Measurements from ENCODE around the gene CLEC4E. TPM values are rescaled to one million over a fixed set of nuclear protein-coding genes. Genes with fewer than 3 reads are reported as not detected.

Gene CLEC4E
- total and polyA plus RNA-seq, 2 of the 4 experiments (the other 2 are of a cell fraction) = not detected

DNA sequence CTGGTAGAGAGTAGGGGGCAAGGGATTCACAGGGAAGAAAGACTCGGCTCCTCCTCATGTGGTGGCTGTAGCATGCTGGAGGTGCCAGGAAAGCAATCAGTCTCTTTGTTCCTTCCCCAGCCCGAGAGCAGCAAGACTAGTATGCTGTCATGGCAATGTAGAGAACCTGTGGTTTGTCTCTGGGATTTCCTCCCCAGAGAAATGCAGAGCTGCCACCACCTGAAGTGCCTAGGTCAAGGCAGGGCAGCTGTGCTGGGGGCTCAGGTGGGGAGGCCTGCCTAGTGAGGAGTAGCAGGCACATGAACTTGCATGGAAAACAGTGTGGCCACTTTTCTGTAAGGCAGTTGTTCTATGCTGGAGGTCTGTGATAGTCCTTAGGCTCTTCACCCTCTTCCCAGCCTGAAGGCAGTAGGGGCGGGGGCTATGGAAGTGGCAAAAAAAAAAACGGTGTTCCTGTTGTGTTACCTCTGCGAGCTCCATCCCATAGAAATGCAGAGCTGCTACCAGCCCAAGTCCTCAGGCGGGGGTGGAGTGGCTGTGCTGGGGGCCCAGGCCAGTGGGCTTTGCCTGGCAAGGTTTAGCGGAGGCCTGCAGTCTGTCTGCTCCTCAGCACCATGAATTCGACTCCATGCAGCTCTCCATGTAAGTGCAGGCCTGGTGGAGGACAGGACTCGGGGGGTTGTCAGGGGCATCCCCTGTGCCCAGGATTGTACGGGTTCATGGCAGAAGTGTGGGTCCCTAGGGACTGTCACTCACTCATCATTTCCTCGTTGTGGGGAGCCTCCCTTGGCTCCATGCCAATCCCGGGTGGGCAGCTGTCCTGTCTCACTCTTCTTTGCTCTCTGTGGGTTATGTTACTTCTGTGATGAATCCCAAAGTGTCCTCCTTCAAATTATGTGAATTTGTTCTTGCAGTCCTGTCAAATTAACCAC is 31.5 kb downstream of the CLEC4E start:
- H4K91ac ChIP-seq (ENCODE audit: insufficient read depth, low read depth, low read length) = no peak overlapping the region
- no TSS peak for BruUV-seq (replicated peaks)
- H2BK20ac ChIP-seq (ENCODE audit: low read depth, low read length) = no peak overlapping the region
- no peak overlapping the region for H3K4me3 ChIP-seq (ENCODE audit: insufficient read depth, low read depth, low read length)
- POLR2A ChIA-PET (ENCODE audit: unreplicated experiment) = no interaction called here
- WGBS, 2 experiments (ENCODE audit: extremely low coverage in 2 of 2, insufficient read length in 1 of 2) = 50% methylated on average over 3 of the region's 12 CpGs; no CpG with 5 or more reads in 1 of the 2 experiments
- no peak overlapping the region for H2AK9ac ChIP-seq (replicated peaks; ENCODE audit: low read depth, low read length, poor library complexity)
- no peaks in the 10 kb centered on the region for H4K20me1 ChIP-seq (ENCODE audit: insufficient read depth, low read length)
- ATAC-seq (ENCODE audit: low read depth) (no peak), DNase-seq (no peak)
- no peaks in the 10 kb centered on the region for H3K9me1 ChIP-seq (ENCODE audit: insufficient read depth, low read length)
- H3K36me3 ChIP-seq (ENCODE audit: control insufficient read depth, insufficient read depth, low read length) = no peaks in the 10 kb centered on the region
- H2BK5ac ChIP-seq (ENCODE audit: low read depth, low read length, poor library complexity, severe bottlenecking) = no peak overlapping the region
- peak overlapping the region; percentile 32 for H2AFZ ChIP-seq (replicated peaks; ENCODE audit: low read length, poor library complexity)
- no peak overlapping the region for H3K9ac ChIP-seq (ENCODE audit: low read depth, low read length)
- no peak overlapping the region for H2BK15ac ChIP-seq (ENCODE audit: low read depth, low read length)
- no peak overlapping the region for H3K4me2 ChIP-seq (ENCODE audit: low read depth, low read length)
- intact Hi-C loops (cut with micrococcal nuclease) = no loop called here
- H3K4me1 ChIP-seq (ENCODE audit: control insufficient read depth, insufficient read depth, low read length) = no peaks in the 10 kb centered on the region
- no peak overlapping the region for H3K27ac ChIP-seq (ENCODE audit: insufficient read depth, low read length)
- H2AK5ac ChIP-seq (ENCODE audit: low read depth, low read length) = no peak overlapping the region
- H3K9me3 ChIP-seq (ENCODE audit: control insufficient read depth, insufficient read depth, low read length) = no peaks in the 10 kb centered on the region
- H2BK120ac ChIP-seq (ENCODE audit: low read depth, low read length) = no peak overlapping the region
- H3K18ac ChIP-seq (ENCODE audit: low read depth, low read length) = no peak overlapping the region
- no peak overlapping the region for H3K23ac ChIP-seq (ENCODE audit: low read depth, low read length)
- H3K79me1 ChIP-seq (ENCODE audit: low read depth in 1 of 2, low read length in 2 of 2) = no peaks in the 10 kb centered on the region
- H4K8ac ChIP-seq (ENCODE audit: low read depth in 2 of 2, low read length in 2 of 2) = no peak overlapping the region
- H3K27me3 ChIP-seq (ENCODE audit: control insufficient read depth, insufficient read depth, low read length) = no peaks in the 10 kb centered on the region
- H3K4ac ChIP-seq (ENCODE audit: low read depth, low read length) = no peak overlapping the region
- H3K56ac ChIP-seq (ENCODE audit: extremely low read depth, insufficient read depth, low read length) = no peak overlapping the region
- no peak overlapping the region for H4K5ac ChIP-seq (ENCODE audit: low read depth, low read length)
- in situ Hi-C loops (cut with MboI; ENCODE audit: low sequenced_read_pairs) = no loop called here
- dilution Hi-C loops (cut with HindIII; ENCODE audit: low sequenced_read_pairs, unreplicated experiment) = no loop called here
- CTCF ChIA-PET = no interaction called here
- no peak for TF ChIP-seq MAZ (IDR thresholded peaks at IDR 0.05; ENCODE audit: borderline replicate concordance, low read depth, low read length)
- no peak for TF ChIP-seq CEBPB (IDR thresholded peaks at IDR 0.05; ENCODE audit: low read depth, low read length)
- TF ChIP-seq MAFK (IDR thresholded peaks at IDR 0.05; ENCODE audit: low read depth, low read length) = no peak
- TF ChIP-seq, protein P1, sequence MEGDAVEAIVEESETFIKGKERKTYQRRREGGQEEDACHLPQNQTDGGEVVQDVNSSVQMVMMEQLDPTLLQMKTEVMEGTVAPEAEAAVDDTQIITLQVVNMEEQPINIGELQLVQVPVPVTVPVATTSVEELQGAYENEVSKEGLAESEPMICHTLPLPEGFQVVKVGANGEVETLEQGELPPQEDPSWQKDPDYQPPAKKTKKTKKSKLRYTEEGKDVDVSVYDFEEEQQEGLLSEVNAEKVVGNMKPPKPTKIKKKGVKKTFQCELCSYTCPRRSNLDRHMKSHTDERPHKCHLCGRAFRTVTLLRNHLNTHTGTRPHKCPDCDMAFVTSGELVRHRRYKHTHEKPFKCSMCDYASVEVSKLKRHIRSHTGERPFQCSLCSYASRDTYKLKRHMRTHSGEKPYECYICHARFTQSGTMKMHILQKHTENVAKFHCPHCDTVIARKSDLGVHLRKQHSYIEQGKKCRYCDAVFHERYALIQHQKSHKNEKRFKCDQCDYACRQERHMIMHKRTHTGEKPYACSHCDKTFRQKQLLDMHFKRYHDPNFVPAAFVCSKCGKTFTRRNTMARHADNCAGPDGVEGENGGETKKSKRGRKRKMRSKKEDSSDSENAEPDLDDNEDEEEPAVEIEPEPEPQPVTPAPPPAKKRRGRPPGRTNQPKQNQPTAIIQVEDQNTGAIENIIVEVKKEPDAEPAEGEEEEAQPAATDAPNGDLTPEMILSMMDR (conservative IDR thresholded peaks at IDR 0.05; ENCODE audit: low read depth, low read length) = no peak
- TF ChIP-seq, protein P2, sequence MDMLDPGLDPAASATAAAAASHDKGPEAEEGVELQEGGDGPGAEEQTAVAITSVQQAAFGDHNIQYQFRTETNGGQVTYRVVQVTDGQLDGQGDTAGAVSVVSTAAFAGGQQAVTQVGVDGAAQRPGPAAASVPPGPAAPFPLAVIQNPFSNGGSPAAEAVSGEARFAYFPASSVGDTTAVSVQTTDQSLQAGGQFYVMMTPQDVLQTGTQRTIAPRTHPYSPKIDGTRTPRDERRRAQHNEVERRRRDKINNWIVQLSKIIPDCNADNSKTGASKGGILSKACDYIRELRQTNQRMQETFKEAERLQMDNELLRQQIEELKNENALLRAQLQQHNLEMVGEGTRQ (IDR thresholded peaks at IDR 0.05; ENCODE audit: low read depth, low read length) = no peak
- TF ChIP-seq, protein P3, sequence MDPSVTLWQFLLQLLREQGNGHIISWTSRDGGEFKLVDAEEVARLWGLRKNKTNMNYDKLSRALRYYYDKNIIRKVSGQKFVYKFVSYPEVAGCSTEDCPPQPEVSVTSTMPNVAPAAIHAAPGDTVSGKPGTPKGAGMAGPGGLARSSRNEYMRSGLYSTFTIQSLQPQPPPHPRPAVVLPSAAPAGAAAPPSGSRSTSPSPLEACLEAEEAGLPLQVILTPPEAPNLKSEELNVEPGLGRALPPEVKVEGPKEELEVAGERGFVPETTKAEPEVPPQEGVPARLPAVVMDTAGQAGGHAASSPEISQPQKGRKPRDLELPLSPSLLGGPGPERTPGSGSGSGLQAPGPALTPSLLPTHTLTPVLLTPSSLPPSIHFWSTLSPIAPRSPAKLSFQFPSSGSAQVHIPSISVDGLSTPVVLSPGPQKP (IDR thresholded peaks at IDR 0.05; ENCODE audit: borderline replicate concordance, low read depth, low read length) = no peak
- no peak for TF ChIP-seq RFX5 (IDR thresholded peaks at IDR 0.05; ENCODE audit: low read depth, low read length)
- TF ChIP-seq MXI1 (IDR thresholded peaks at IDR 0.05; ENCODE audit: borderline replicate concordance, low read depth, low read length) = no peak
- no peak overlapping the region for H3K14ac ChIP-seq (replicated peaks; ENCODE audit: low read depth, low read length)

Data from IMR-90 (cell line).